Activated B cell treated with CpG ODN at 0.5 μM for 24 hours (primary cell): ENCODE results near the gene ZNF215. TPM values are rescaled to one million over a fixed set of nuclear protein-coding genes. Genes with fewer than 3 reads are reported as not detected.
"Not testable (repeated sequence)": the region's sequence is repeated elsewhere in the genome, so short reads cannot be mapped to it uniquely, and the experiment has no call there.

Experiments used
- ATAC-seq: fragments of 200-7000 bp; cut with Tn5 transposase; one replicate; pipeline ENCODE4 v1.10.0; 2021; ENCODE audit warnings: low read depth, mild to moderate bottlenecking, moderate library complexity
- CTCF ChIA-PET: fragments of 350-600 bp; sonication (Branson Sonifier 250); formaldehyde crosslinking; loops from one replicate; lab custom pipeline; 2021; ENCODE audit warnings: antibody characterized with exemption; lab: Charles Lee
- POLR2A ChIA-PET: fragments of 350-600 bp; sonication (Branson Sonifier 250); formaldehyde crosslinking; loops from one replicate; lab custom pipeline; 2021; ENCODE audit warnings: antibody characterized with exemption; lab: Charles Lee
- DNase-seq: peaks from one replicate; pipeline ENCODE4 v3.0.0; 2022
- H3K27ac Mint-ChIP-seq: one replicate; pipeline ENCODE4 v1.8.0; 2020; ENCODE audit warnings: mixed read lengths
- H3K27me3 Mint-ChIP-seq: one replicate; pipeline ENCODE4 v1.8.0; 2021; ENCODE audit warnings: mixed read lengths
- H3K36me3 Mint-ChIP-seq: one replicate; pipeline ENCODE4 v1.8.0; 2021; ENCODE audit warnings: low read depth, mixed read lengths
- H3K4me1 Mint-ChIP-seq: one replicate; pipeline ENCODE4 v1.8.0; 2021; ENCODE audit warnings: mixed read lengths
- H3K4me3 Mint-ChIP-seq: one replicate; pipeline ENCODE4 v1.8.0; 2020; ENCODE audit warnings: mild to moderate bottlenecking, mixed read lengths
- H3K9me3 Mint-ChIP-seq: one replicate; pipeline ENCODE4 v1.8.0; 2020; ENCODE audit warnings: mixed read lengths
- CTCF ChIP-seq: fragments of 200-600 bp; IDR thresholded peaks from one replicate; pipeline ENCODE4 v1.8.0; 2022; ENCODE audit warnings: antibody characterized with exemption, mild to moderate bottlenecking
- intact Hi-C: fragments of 100-400 bp; cut with micrococcal nuclease; formaldehyde crosslinking; loops from one replicate; pipeline ENCODE4 v1.15.1; 2024
- total RNA-seq: library from RNA; stranded (reverse); gene quantifications from 2 replicates; pipeline ENCODE4 v1.2.3, GENCODE V29; 2022

ZNF215 gene
- total RNA-seq, 1 donor from 2014 or later = 5.4 TPM

GRCh38 chr11:6900327-6900999, 25.8 kb upstream of the ZNF215 start:
- intact Hi-C loops = no loop called here
- no peak overlapping the region for H3K27ac Mint-ChIP-seq
- DNase-seq (no peak), ATAC-seq (no peak)
- ChIA-PET CTCF (no interaction called here), POLR2A (no interaction called here)
- no peaks in the 10 kb centered on the region for H3K36me3 Mint-ChIP-seq
- no peaks in the 10 kb centered on the region for H3K27me3 Mint-ChIP-seq
- H3K9me3 Mint-ChIP-seq = no peaks in the 10 kb centered on the region
- H3K4me3 Mint-ChIP-seq = no peak overlapping the region
- no peaks in the 10 kb centered on the region for H3K4me1 Mint-ChIP-seq
- TF ChIP-seq CTCF = no peak

- H3K27me3 Mint-ChIP-seq, H3K4me1 Mint-ChIP-seq, H3K4me3 Mint-ChIP-seq, H3K36me3 Mint-ChIP-seq, DNase-seq, H3K9me3 Mint-ChIP-seq, ATAC-seq, H3K27ac Mint-ChIP-seq, intact Hi-C loops, POLR2A ChIA-PET, CTCF ChIA-PET: not testable (repeated sequence)
Observed at GRCh38 chr11:6904804-6905203, 21.4 kb upstream of the ZNF215 start.

- Mint-ChIP-seq H3K9me3 (no peaks in the 10 kb centered on the region), H3K27ac (no peak overlapping the region), H3K4me3 (no peak overlapping the region), H3K36me3 (no peaks in the 10 kb centered on the region), H3K4me1 (no peaks in the 10 kb centered on the region), H3K27me3 (no peaks in the 10 kb centered on the region)
- DNase-seq (no peak), ATAC-seq (no peak)
- no peak for TF ChIP-seq CTCF
- ChIA-PET CTCF (no interaction called here), POLR2A (no interaction called here)
- intact Hi-C loops = no loop called here
Observed at GRCh38 chr11:6911378-6911777, 14.8 kb upstream of the ZNF215 start.

- Mint-ChIP-seq H3K36me3 (no peaks in the 10 kb centered on the region), H3K27me3 (no peaks in the 10 kb centered on the region), H3K4me3 (no peak overlapping the region), H3K9me3 (no peaks in the 10 kb centered on the region), H3K27ac (no peak overlapping the region), H3K4me1 (no peaks in the 10 kb centered on the region)
- no peak for ATAC-seq
- TF ChIP-seq CTCF = no peak
- intact Hi-C loops = no loop called here
- ChIA-PET CTCF (no interaction called here), POLR2A (no interaction called here)
- DNase-seq = no peak
Observed at GRCh38 chr11:6911948-6912347, 14.3 kb upstream of the ZNF215 start.

GRCh38 chr11:6919698-6920097, 6.5 kb upstream of the ZNF215 start:
- CTCF ChIA-PET = no interaction called here
- H3K9me3 Mint-ChIP-seq = peaks cover 3% of the 10 kb centered on the region
- no peak overlapping the region for H3K4me3 Mint-ChIP-seq
- DNase-seq (no peak), ATAC-seq (no peak)
- no peak for TF ChIP-seq CTCF
- no peaks in the 10 kb centered on the region for H3K27me3 Mint-ChIP-seq
- no peak overlapping the region for H3K27ac Mint-ChIP-seq
- POLR2A ChIA-PET = no interaction called here
- no peaks in the 10 kb centered on the region for H3K36me3 Mint-ChIP-seq
- intact Hi-C loops = loop anchor here (10.0 kb wide), 2 partner anchors 175 to 595 kb away; partner anchors contain the start of gene PPFIBP2
- H3K4me1 Mint-ChIP-seq = no peaks in the 10 kb centered on the region

GRCh38 chr11:6920702-6921101, 5.5 kb upstream of the ZNF215 start, which contains the start of gene OR2D3:
Gene OR2D3, plus strand, starts transcription at chr11:6921002. Its CDS starts 0 bp downstream, at chr11:6921002.
- no peak for DNase-seq
- H3K27me3 Mint-ChIP-seq = no peaks in the 10 kb centered on the region
- H3K9me3 Mint-ChIP-seq = peaks cover 3% of the 10 kb centered on the region
- TF ChIP-seq CTCF = no peak
- no peak within 1 kb of the TSS for H3K4me3 Mint-ChIP-seq
- H3K36me3 Mint-ChIP-seq = no peaks in the 10 kb centered on the region
- POLR2A ChIA-PET = no interaction called here
- peaks cover 1% of the 10 kb centered on the region for H3K4me1 Mint-ChIP-seq
- no peak for ATAC-seq
- CTCF ChIA-PET = no interaction called here
- intact Hi-C loops = loop anchor here (10.0 kb wide), 2 partner anchors 176 to 594 kb away; partner anchors contain the start of gene PPFIBP2
- no peak within 1 kb of the TSS for H3K27ac Mint-ChIP-seq
